NCI-H526 treated with DMSO at 0.1 percent for 48 hours (cell line): ENCODE results near the gene IFNAR1.
"Not testable (repeated sequence)": the region's sequence is repeated elsewhere in the genome, so short reads cannot be mapped to it uniquely, and the experiment has no call there.

Source experiments
- DNase-seq: peaks from one replicate; lab custom pipeline; 2025; lab: John Stamatoyannopoulos, UW

Gene IFNAR1

GRCh38 chr21:33348706-33349105 is 23.9 kb downstream of the IFNAR1 start:
- no peak for DNase-seq

GRCh38 chr21:33350676-33351075 is 25.9 kb downstream of the IFNAR1 start:
- DNase-seq, result no peak

- DNase-seq, result no peak
Observed at GRCh38 chr21:33355355-33355754, 30.6 kb downstream of the IFNAR1 start.

DNA sequence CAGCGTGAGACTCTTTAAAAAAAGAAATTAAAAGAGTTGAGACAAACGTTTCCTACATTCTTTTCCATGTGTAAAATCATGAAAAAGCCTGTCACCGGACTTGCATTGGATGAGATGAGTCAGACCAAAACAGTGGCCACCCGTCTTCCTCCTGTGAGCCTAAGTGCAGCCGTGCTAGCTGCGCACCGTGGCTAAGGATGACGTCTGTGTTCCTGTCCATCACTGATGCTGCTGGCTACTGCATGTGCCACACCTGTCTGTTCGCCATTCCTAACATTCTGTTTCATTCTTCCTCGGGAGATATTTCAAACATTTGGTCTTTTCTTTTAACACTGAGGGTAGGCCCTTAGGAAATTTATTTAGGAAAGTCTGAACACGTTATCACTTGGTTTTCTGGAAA is 31.2 kb downstream of the IFNAR1 start:
- DNase-seq, result no peak

DNA sequence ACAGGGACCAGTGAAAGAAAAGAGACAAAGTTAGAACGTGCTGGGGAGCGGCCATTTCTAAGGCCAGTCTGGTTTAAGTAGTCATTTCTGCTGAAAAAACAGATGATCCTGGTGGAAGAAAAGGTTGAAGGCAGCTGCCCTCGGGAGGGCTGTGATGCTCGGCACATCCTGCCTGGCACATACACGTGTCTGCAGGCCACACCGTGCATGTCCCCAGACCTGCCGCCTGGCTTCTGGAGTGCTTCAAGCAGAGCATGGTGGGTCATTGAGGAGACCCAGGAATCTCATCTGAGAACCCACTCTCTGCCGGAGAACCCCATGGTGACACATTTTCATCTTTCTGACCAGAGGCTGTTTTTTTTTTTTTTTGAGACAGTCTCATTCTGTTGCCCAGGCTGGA is 32.4 kb downstream of the IFNAR1 start:
- no peak for DNase-seq

DNA sequence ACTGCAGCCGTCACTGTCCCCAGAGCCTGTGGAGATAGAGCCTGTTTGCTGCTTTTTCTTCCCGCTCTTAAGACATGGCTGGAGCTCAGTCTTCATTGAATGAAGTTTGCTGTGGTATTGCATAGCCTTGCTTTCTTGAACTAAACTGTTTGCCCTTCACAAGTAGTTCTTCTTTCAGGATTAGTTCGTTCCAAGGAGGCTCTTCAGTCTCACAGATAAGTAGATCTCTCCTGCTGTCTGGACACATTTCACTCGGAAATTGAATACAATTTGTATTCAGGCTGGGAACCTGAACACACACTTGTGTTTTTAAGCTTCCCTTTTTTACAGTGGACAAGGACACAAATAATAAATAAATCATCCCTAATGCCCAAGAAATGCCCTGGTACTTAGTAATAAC is 34.7 kb downstream of the IFNAR1 start:
- DNase-seq, result no peak

DNA sequence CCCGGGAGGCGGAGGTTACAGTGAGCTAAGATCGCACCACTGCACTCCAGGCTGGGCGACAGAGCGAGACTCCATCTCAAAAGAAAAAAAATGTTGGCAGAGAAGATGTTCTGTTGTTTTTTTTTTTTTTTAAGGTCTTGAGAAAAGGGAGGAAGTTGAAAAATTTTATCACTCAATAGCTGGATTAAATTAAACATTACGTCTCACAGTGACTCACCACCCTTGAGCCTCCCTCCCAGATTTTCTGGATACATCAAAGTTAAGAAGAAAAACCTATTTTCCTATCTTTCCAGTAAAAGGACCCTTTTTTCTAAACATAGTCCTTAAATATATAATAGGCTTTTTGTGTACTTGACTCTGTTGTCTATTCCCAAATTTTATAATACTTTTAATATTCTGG is 35.5 kb downstream of the IFNAR1 start:
- DNase-seq, result no peak

- peak; percentile 66 for DNase-seq
Observed at GRCh38 chr21:33360881-33361602, 36.3 kb downstream of the IFNAR1 start.

- DNase-seq, result peak; percentile 78
Observed at GRCh38 chr21:33362044-33362555, 37.3 kb downstream of the IFNAR1 start.

DNA sequence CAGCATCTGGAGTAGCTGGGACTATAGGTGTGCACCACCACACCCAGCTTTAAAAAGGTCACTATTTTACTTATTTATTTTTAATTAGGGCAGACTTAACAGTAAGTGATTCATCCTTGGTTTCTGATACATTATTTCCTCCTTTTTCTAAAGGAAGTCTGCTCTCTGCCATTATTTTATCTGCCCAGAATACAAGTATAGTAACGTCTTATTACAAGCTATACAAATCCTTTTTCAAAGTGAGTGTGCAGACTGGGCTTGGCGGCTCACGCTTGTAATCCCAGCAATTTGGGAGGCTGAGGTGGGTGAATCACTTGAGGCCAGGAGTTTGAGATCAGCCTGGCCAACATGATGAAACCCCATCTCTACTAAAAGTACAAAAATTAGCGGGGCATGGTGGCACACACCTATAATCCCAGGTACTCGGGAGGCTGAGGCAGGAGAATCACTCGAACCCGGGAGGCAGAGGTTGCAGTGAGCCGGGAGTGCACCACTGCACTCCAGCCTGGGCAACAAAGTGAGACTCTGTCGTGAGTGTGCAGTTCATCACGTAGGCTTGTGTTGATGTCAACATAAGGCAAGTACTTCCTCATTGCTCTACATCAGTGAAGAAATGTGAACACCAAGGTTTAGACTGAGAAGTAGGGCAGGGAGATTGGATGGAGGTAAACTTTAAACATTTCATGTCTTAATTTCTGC is 39.3 kb downstream of the IFNAR1 start:
- not testable (repeated sequence) for DNase-seq

GRCh38 chr21:33364830-33365229 is 40.1 kb downstream of the IFNAR1 start:
- DNase-seq, result no peak

GRCh38 chr21:33367309-33367973 is 42.7 kb downstream of the IFNAR1 start:
- DNase-seq, result no peak

DNA sequence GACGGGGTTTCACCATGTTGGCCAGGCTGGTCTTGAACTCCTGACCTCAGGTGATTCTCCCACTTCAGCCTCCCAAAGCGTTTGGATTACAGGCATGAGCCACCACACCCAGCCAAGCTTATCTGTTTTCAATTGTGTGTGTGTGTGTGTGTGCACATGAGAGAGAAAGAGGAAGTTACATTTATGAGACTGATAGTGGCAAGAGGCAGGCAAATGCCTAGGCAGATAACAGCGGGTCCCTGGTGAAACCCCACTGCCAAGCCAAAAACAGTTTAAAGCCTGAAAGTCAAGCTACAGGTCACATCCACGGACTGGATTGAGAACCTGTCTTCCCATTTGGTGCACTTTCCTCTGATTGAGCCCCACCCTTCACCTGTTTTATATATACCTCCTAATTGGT is 43.4 kb downstream of the IFNAR1 start:
- no peak for DNase-seq

GRCh38 chr21:33368576-33368975 is 43.8 kb downstream of the IFNAR1 start:
- no peak for DNase-seq

DNA sequence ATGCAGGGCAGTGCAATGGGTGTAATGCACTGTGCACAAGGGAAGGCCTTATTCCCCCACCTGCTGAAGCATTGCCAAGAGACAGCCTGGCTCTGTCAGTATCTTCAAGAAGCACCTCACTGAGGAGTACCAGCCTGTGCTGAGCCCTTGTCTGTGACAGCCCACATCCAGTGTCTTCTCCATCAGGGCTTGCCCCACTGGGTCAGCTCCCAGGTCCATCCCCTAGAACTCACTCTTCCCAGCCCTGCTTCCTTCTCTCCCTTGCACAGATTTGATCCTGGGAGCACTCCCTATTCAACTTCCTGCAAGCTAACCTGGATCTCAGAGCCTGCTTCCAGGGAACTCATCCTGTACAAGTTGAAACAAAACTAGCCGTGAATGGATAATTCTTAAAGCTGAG is 44.8 kb downstream of the IFNAR1 start:
- no peak for DNase-seq

DNA sequence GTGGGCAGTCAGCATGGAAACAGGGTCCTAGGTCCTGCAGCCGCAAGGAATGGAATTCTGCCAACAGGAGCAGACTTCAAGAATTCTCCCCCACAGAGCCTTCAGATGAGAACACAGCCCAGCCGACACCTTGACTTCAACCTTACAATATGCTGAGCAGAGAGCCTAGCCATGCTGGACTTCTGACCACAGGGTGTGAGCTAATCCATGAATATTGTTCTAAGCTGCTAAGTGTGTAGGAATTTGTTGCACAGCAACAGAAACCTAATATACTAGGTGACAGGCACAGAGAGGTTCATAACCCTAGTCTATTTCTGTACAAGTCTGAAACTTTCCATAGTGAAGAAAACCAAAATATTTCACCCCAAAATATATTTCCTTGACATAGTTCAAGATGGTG is 45.5 kb downstream of the IFNAR1 start:
- DNase-seq, result no peak

DNA sequence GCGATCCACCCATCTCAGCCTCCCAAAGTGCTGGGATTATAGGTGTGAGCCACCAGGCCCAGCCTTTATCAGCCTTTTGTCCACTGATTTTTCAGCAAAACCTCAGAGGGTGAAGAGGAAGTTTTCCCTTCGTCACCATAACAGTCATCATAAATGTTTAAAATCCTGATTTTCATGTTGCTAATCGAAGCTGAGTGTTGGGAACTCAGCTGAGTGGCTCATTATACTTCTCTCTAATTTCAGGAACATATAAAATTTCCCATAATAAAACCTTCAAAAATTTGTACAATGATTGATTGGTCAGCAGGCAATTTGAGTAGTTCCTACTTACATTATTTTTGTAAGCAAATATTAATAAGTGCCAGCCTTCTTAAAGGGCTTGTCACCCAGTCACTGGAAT is 46.6 kb downstream of the IFNAR1 start:
- DNase-seq, result no peak

- no peak for DNase-seq
Observed at GRCh38 chr21:33372582-33372981, 47.8 kb downstream of the IFNAR1 start.

DNA sequence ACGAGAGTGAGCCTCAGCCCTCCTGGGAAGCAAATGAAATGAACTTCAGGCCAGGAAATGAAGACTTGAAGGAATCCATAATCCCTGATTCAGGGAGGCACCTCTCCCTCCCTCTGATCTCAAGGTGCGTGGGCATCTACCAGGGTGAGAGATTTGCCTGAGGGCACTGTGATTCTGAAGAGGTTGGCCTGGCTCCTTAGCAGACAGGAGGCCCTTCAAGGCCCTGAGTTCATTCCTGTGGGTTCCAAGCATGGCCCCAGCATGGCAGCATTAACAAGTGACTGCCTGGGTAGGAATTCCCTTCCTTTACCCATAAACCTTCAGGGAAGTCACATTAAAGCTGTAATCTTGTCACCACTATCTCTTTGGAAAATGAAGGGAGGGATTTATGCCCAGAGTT is 48.7 kb downstream of the IFNAR1 start:
- DNase-seq, result no peak

DNA sequence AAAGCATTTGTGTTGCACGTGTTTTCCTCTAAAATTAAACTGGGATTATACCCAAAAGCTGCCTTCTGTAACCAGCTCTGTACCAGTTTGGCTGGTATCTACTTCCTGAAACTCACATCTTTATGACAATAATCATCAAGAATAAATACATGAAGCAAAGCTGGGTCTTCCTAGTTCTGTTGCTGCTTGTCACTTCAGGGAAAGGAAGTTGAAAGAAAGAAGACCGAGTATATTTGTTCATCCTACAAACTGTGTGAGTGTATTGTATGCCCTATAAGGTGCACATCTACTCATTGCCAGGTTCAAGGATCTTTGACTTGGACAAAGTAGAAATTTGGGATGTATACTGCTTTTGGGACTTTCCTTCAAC is 49.3 kb downstream of the IFNAR1 start:
- no peak for DNase-seq

- DNase-seq, result no peak
Observed at GRCh38 chr21:33374450-33375096, 49.8 kb downstream of the IFNAR1 start.

DNA sequence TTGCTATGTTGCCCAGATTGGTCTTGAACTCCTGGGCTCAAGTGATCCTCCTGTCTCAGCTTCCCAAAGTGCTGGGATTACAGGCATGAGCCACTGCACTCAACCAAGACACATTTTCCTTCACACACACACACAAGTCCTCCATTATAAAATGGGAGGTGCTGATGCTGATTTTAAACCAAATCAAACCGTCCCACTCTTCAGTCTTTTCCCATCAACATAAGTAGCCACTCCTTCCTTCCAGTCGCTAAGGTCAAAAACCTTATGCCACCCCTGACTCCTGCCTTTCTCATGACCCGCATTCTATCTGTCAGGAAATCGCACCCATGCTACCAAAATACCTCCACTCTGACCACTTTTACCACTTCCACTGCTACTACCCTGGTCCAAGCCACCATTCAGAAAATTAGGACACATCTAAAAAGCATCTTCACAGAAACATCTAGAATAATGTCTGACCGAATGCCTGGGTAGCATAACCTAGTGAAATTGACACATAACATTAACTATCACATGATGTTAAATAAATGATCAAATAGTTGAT is 50.4 kb downstream of the IFNAR1 start:
- no peak for DNase-seq
